Neutrophil (primary cell): ENCODE measurements around the gene POFUT1.
"Not testable (repeated sequence)": the region's sequence is repeated elsewhere in the genome, so short reads cannot be mapped to it uniquely, and the experiment has no call there.

Experiments
- H3K27ac ChIP-seq: fragments of 200-600 bp; sonication (generic); 2 replicates; pipeline ENCODE4 v1.5.1; 2016; ENCODE audit warnings: mild to moderate bottlenecking, moderate library complexity
- H3K27me3 ChIP-seq: fragments of 200-600 bp; sonication (generic); 2 replicates; pipeline ENCODE4 v1.6.0; 2016; ENCODE audit warnings: mild to moderate bottlenecking
- H3K36me3 ChIP-seq: fragments of 200-600 bp; sonication (generic); 2 replicates; pipeline ENCODE4 v1.5.1; 2017
- H3K4me1 ChIP-seq, 2 experiments: fragments of 200-600 bp in 1 of 2; sonication (generic) in 1 of 2; 1 replicate in 1 of 2; 2 replicates in 1 of 2; pipeline versions ENCODE4 v1.5.1 to v1.6.1; 2013 to 2016; ENCODE audit warnings: low read depth in 1 of 2, low read length in 1 of 2, mild to moderate bottlenecking in 1 of 2, moderate library complexity in 1 of 2; ENCODE audit not compliant: control insufficient read depth in 1 of 2, insufficient read depth in 1 of 2
- H3K4me3 ChIP-seq, 2 experiments: fragments of 200-600 bp in 1 of 2; sonication (generic) in 1 of 2; 1 replicate in 1 of 2; 2 replicates in 1 of 2; pipeline ENCODE4 v1.5.1; 2013 to 2016; ENCODE audit warnings: low read depth in 1 of 2, low read length in 1 of 2, mild to moderate bottlenecking in 1 of 2, moderate library complexity in 1 of 2
- H3K9me3 ChIP-seq: fragments of 200-600 bp; sonication (generic); 2 replicates; pipeline ENCODE4 v1.5.1; 2016
- TF ChIP-seq, protein P1 (sequence below): fragments of 200-600 bp; sonication (generic); IDR thresholded peaks from 2 replicates; pipeline ENCODE4 v1.5.1; 2016; ENCODE audit warnings: antibody characterized with exemption

POFUT1 gene

DNA sequence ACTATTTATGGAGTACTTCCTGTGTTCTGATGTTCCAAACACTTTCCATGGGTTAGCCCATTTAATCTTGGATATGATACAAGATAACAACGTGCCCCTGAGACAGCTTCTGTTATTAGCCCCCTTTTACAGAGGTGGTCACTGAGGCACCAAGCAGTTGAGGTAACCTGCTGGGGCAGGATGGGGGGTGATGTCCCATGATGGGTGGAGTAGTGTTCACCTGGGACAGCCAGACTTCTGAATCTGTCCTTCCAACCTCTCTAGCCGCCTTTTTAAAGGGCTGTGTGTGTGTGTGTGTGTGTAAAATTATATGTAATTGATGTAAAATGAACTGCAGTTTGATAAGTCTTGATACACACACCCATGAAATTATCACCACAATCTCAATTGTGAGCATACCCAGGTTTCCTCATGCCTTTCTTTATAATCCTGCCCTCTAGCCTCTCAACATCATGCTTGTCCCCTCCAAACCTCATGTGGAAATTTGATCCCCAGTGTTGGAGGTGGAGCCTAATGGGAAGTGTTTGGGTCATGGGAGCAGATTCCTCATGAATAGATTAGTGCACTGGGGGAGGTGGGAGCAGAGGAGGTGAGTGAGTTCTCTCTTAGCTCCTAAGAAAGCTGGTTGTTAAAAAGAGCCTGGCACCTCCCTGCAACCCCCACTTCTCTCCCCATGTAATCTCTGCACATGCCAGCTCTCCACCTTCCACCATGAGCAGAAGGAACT is 39.3 kb upstream of the POFUT1 start:
- Histone ChIP-seq H3K27ac (no peak overlapping the region), H3K36me3 (peaks cover 43% of the 10 kb centered on the region), H3K4me1 (no peaks in the 10 kb centered on the region), H3K4me3 (no peak overlapping the region), H3K9me3 (no peaks in the 10 kb centered on the region), H3K27me3 (no peaks in the 10 kb centered on the region)
- TF ChIP-seq, protein P1, sequence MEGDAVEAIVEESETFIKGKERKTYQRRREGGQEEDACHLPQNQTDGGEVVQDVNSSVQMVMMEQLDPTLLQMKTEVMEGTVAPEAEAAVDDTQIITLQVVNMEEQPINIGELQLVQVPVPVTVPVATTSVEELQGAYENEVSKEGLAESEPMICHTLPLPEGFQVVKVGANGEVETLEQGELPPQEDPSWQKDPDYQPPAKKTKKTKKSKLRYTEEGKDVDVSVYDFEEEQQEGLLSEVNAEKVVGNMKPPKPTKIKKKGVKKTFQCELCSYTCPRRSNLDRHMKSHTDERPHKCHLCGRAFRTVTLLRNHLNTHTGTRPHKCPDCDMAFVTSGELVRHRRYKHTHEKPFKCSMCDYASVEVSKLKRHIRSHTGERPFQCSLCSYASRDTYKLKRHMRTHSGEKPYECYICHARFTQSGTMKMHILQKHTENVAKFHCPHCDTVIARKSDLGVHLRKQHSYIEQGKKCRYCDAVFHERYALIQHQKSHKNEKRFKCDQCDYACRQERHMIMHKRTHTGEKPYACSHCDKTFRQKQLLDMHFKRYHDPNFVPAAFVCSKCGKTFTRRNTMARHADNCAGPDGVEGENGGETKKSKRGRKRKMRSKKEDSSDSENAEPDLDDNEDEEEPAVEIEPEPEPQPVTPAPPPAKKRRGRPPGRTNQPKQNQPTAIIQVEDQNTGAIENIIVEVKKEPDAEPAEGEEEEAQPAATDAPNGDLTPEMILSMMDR = no peak

DNA sequence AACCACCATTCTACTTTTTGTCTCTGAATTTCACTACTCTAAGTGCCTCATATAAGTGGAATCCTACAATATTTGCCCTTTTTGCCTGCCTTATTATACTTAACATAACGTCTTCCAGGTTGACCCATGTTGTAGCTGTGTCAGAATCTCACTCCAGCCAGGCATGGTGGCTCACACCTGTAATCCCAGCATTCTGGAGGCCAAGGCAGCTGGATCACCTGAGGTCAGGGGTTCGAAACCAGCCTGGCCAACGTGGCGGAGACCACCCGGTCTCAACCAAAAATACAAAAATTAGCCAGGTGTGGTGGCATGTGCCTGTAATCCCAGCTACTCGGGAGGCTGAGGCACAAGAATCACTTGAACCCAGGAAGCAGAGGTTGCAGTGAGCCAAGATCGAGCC is 30.0 kb upstream of the POFUT1 start:
- not testable (repeated sequence) for H3K9me3 ChIP-seq, H3K27ac ChIP-seq, H3K4me3 ChIP-seq, H3K36me3 ChIP-seq, H3K4me1 ChIP-seq, H3K27me3 ChIP-seq

DNA sequence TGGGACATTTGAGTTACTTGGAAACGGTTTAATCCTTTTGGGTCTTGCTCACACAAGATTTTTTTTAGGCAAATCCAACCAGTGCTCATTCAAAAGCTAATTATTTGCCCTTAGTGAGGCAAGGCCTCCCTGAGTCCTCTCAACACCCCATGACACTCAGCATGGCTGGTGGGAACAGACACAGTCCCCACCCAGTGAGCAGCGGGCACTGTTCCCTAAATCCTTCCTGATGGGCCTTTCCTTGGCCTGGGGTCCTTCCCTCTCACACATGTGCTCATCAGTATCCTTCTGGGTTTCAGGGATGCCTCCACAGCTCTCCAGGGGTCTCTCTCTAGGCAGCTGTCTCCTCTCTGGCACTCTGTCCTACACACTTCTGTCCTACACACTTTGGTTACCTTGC is 28.2 kb upstream of the POFUT1 start:
- H3K4me1 ChIP-seq = no peaks in the 10 kb centered on the region
- H3K27me3 ChIP-seq = no peaks in the 10 kb centered on the region
- TF ChIP-seq, protein P1 = no peak
- no peak overlapping the region for H3K27ac ChIP-seq
- no peaks in the 10 kb centered on the region for H3K9me3 ChIP-seq
- H3K4me3 ChIP-seq = no peak overlapping the region
- no peaks in the 10 kb centered on the region for H3K36me3 ChIP-seq

DNA sequence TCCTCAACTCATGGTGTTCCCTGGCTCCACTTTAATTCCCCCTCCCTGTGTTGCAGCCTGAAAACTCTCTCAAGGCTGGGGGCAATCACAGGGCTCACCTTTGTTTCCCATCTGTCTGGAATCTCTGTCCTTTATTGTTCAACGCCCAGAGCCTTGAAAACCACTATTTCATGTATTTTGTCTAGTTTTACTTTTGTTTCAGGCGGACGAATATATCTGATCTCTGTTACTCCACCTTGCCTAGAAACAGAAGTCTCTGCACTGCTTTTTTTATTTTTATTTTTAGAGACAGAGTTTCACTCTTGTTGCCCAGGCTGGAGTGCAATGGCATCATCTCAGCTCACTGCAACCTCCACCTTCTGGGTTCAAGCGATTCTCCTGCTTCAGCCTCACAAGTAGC is 27.7 kb upstream of the POFUT1 start:
- no peaks in the 10 kb centered on the region for H3K9me3 ChIP-seq

DNA sequence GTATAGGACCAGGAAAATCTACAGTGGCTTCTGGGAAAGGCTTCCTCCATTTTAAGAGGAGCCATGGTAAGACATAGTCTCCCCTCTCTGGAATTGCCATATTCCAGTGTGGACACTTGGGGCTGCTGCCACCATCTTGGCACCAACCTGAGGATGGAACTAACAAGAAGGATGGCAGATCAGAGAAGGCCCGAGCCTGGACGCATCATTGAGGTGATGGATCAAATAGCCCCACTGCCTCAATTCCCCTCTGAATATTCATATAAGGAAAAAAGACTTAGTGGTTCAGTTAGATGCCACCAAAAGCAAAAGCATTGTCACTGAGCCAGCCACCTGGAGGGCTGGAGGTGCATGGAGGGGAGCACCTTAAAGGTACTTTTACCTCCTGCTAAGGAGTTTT is 26.1 kb upstream of the POFUT1 start:
- Histone ChIP-seq H3K4me3 (no peak overlapping the region), H3K27me3 (no peaks in the 10 kb centered on the region), H3K9me3 (no peaks in the 10 kb centered on the region), H3K4me1 (no peaks in the 10 kb centered on the region), H3K36me3 (no peaks in the 10 kb centered on the region), H3K27ac (no peak overlapping the region)
- TF ChIP-seq, protein P1 = no peak

More for the DNA sequence above, 27.7 kb upstream of the POFUT1 start:
- no peaks in the 10 kb centered on the region for H3K4me1 ChIP-seq
- no peak overlapping the region for H3K4me3 ChIP-seq
- no peaks in the 10 kb centered on the region for H3K27me3 ChIP-seq
- TF ChIP-seq, protein P1 = no peak
- no peak overlapping the region for H3K27ac ChIP-seq
- no peaks in the 10 kb centered on the region for H3K36me3 ChIP-seq

DNA sequence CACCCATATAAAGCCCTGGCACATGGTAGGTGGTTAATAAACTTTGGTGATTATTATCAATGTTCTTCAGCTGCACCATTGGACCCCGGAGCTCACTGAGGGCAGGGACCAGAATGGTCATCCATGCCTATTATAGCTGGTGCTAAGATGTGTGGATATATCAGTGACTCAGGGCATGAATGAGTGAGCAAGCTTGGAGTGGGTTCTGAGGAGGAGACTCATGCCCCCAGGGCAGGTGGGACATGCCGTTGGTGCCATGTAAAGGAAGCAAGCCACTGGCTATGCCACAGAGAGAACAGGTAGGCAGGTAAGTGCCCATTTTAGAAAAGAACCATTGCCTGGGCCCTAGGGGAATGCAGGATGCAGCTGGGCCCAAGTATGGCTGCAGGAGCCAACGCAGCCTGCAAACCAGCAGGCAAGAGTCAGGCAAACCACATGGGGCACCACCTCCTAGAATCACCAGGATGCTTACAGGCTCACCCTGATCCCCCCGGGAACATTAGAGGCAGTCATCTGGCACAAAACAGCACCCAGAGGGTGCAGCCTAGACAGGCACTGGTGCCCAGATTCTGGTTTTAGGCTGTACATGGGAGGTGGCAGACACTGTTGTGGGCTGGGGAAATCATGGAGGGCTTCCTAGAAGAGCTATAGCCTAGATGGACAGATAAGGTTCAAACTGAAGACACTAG is 23.6 kb upstream of the POFUT1 start:
- no peaks in the 10 kb centered on the region for H3K9me3 ChIP-seq
- TF ChIP-seq, protein P1 = no peak
- H3K4me3 ChIP-seq = no peak overlapping the region
- no peaks in the 10 kb centered on the region for H3K4me1 ChIP-seq
- no peaks in the 10 kb centered on the region for H3K27me3 ChIP-seq
- no peak overlapping the region for H3K27ac ChIP-seq
- no peaks in the 10 kb centered on the region for H3K36me3 ChIP-seq
